Stimulated activated naive B cell treated with anti-CD40 and anti-IgM and Interleukin-4, amounts not matched to agents 10 μg/mL and 1 μg/mL and 100 μg/mL, for 72 hours (primary cell): Measurements from ENCODE around the gene SEMA4D.

Experiments
- ATAC-seq, 2 donors: fragments of 150-1000 bp; cut with Tn5 transposase; replicated peaks; 2 replicates each; pipeline ENCODE4 v1.10.0; 2021; ENCODE audit warnings: moderate library complexity in 1 of 2
- DNase-seq: peaks from one replicate; pipeline ENCODE4 v3.0.0; 2021
- H3K27ac Mint-ChIP-seq: one replicate; pipeline ENCODE4 v1.8.0; 2022; ENCODE audit warnings: mild to moderate bottlenecking, mixed read lengths
- H3K27me3 Mint-ChIP-seq, 2 donors: one replicate each; pipeline ENCODE4 v1.8.0; 2022; ENCODE audit warnings: mixed read lengths in 2 of 2
- H3K36me3 Mint-ChIP-seq, 2 donors: one replicate each; pipeline ENCODE4 v1.8.0; 2022; ENCODE audit warnings: mixed read lengths in 2 of 2, mild to moderate bottlenecking in 1 of 2
- H3K4me1 Mint-ChIP-seq, 2 donors: one replicate each; pipeline ENCODE4 v1.8.0; 2022; ENCODE audit warnings: mixed read lengths in 2 of 2, mild to moderate bottlenecking in 1 of 2
- H3K4me3 Mint-ChIP-seq, 2 donors: one replicate each; pipeline ENCODE4 v1.8.0; 2022; ENCODE audit warnings: mild to moderate bottlenecking in 2 of 2, mixed read lengths in 2 of 2, moderate library complexity in 1 of 2
- H3K9me3 Mint-ChIP-seq, 2 donors: one replicate each; pipeline ENCODE4 v1.8.0; 2022; ENCODE audit warnings: mixed read lengths in 2 of 2, mild to moderate bottlenecking in 1 of 2

SEMA4D gene

GRCh38 chr9:89534515-89535287, 36.8 kb upstream of the SEMA4D start:
- peak overlapping the region; percentile 21 for H3K27ac Mint-ChIP-seq
- no peaks in the 10 kb centered on the region for H3K36me3 Mint-ChIP-seq
- H3K4me1 Mint-ChIP-seq = peaks cover 23 to 25% of the 10 kb centered on the region in 2 donors
- DNase-seq (no peak), ATAC-seq (no peak)
- no peaks in the 10 kb centered on the region for H3K27me3 Mint-ChIP-seq
- no peak overlapping the region for H3K4me3 Mint-ChIP-seq
- H3K9me3 Mint-ChIP-seq = no peaks in the 10 kb centered on the region

- no peak for ATAC-seq
- Mint-ChIP-seq H3K9me3 (no peaks in the 10 kb centered on the region), H3K27ac (no peak overlapping the region), H3K4me3 (no peak overlapping the region), H3K4me1 (peaks cover 20 to 26% of the 10 kb centered on the region in 2 donors), H3K36me3 (no peaks in the 10 kb centered on the region), H3K27me3 (no peaks in the 10 kb centered on the region)
- DNase-seq = no peak
These were observed 35.6 kb upstream of the SEMA4D start for GRCh38 chr9:89533411-89534095.

- H3K27me3 Mint-ChIP-seq = no peaks in the 10 kb centered on the region
- H3K4me3 Mint-ChIP-seq = no peak overlapping the region
- H3K4me1 Mint-ChIP-seq = peaks cover 18 to 26% of the 10 kb centered on the region in 2 donors
- no peaks in the 10 kb centered on the region for H3K36me3 Mint-ChIP-seq
- no peak for ATAC-seq
- no peak overlapping the region for H3K27ac Mint-ChIP-seq
- DNase-seq = no peak
- peaks cover 0 to 5% of the 10 kb centered on the region in 2 donors for H3K9me3 Mint-ChIP-seq
These were observed 35.0 kb upstream of the SEMA4D start for GRCh38 chr9:89532944-89533343.

GRCh38 chr9:89532478-89532877, 34.6 kb upstream of the SEMA4D start:
- H3K9me3 Mint-ChIP-seq = peaks cover 0 to 8% of the 10 kb centered on the region in 2 donors
- H3K4me3 Mint-ChIP-seq = no peak overlapping the region
- no peak overlapping the region for H3K27ac Mint-ChIP-seq
- no peaks in the 10 kb centered on the region for H3K27me3 Mint-ChIP-seq
- H3K36me3 Mint-ChIP-seq = no peaks in the 10 kb centered on the region
- H3K4me1 Mint-ChIP-seq = peaks cover 18 to 26% of the 10 kb centered on the region in 2 donors
- DNase-seq (no peak), ATAC-seq (no peak)

- H3K36me3 Mint-ChIP-seq = no peaks in the 10 kb centered on the region
- no peaks in the 10 kb centered on the region for H3K27me3 Mint-ChIP-seq
- no peak for ATAC-seq
- peaks cover 0 to 8% of the 10 kb centered on the region in 2 donors for H3K9me3 Mint-ChIP-seq
- H3K4me1 Mint-ChIP-seq = peaks cover 17 to 22% of the 10 kb centered on the region in 2 donors
- H3K4me3 Mint-ChIP-seq = no peak overlapping the region
- H3K27ac Mint-ChIP-seq = no peak overlapping the region
- DNase-seq = no peak
These were observed 33.9 kb upstream of the SEMA4D start for GRCh38 chr9:89531766-89532165.

- no peaks in the 10 kb centered on the region for H3K36me3 Mint-ChIP-seq
- H3K9me3 Mint-ChIP-seq = peaks cover 0 to 11% of the 10 kb centered on the region in 2 donors
- H3K4me3 Mint-ChIP-seq = no peak overlapping the region
- no peak for ATAC-seq
- H3K27ac Mint-ChIP-seq = no peak overlapping the region
- DNase-seq = no peak
- H3K27me3 Mint-ChIP-seq = no peaks in the 10 kb centered on the region
- peaks cover 12 to 21% of the 10 kb centered on the region in 2 donors for H3K4me1 Mint-ChIP-seq
These were observed 32.8 kb upstream of the SEMA4D start for GRCh38 chr9:89530726-89531125.

- no peaks in the 10 kb centered on the region for H3K36me3 Mint-ChIP-seq
- no peak for DNase-seq
- H3K4me1 Mint-ChIP-seq = peaks cover 14 to 32% of the 10 kb centered on the region in 2 donors
- no peak overlapping the region for H3K27ac Mint-ChIP-seq
- ATAC-seq = no peak
- H3K27me3 Mint-ChIP-seq = no peaks in the 10 kb centered on the region
- peaks cover 0 to 11% of the 10 kb centered on the region in 2 donors for H3K9me3 Mint-ChIP-seq
- H3K4me3 Mint-ChIP-seq = no peak overlapping the region
These were observed 31.5 kb upstream of the SEMA4D start for GRCh38 chr9:89529243-89530035.

- DNase-seq (no peak), ATAC-seq (no peak)
- Mint-ChIP-seq H3K27ac (no peak overlapping the region), H3K4me3 (no peak overlapping the region), H3K4me1 (peaks cover 19 to 41% of the 10 kb centered on the region in 2 donors), H3K36me3 (no peaks in the 10 kb centered on the region), H3K9me3 (peaks cover 0 to 11% of the 10 kb centered on the region in 2 donors), H3K27me3 (no peaks in the 10 kb centered on the region)
These were observed 30.6 kb upstream of the SEMA4D start for GRCh38 chr9:89528540-89528939.

GRCh38 chr9:89528131-89528530, 30.2 kb upstream of the SEMA4D start:
- peaks cover 0 to 11% of the 10 kb centered on the region in 2 donors for H3K9me3 Mint-ChIP-seq
- H3K27me3 Mint-ChIP-seq = no peaks in the 10 kb centered on the region
- no peaks in the 10 kb centered on the region for H3K36me3 Mint-ChIP-seq
- peaks cover 22 to 46% of the 10 kb centered on the region in 2 donors for H3K4me1 Mint-ChIP-seq
- ATAC-seq (no peak), DNase-seq (no peak)
- no peak overlapping the region for H3K4me3 Mint-ChIP-seq
- no peak overlapping the region for H3K27ac Mint-ChIP-seq

GRCh38 chr9:89527084-89527483, 29.2 kb upstream of the SEMA4D start:
- ATAC-seq = no peak
- peaks cover 31 to 50% of the 10 kb centered on the region in 2 donors for H3K4me1 Mint-ChIP-seq
- DNase-seq = no peak
- no peak overlapping the region for H3K4me3 Mint-ChIP-seq
- no peak overlapping the region for H3K27ac Mint-ChIP-seq
- peaks cover 0 to 11% of the 10 kb centered on the region in 2 donors for H3K9me3 Mint-ChIP-seq
- no peaks in the 10 kb centered on the region for H3K36me3 Mint-ChIP-seq
- H3K27me3 Mint-ChIP-seq = no peaks in the 10 kb centered on the region

GRCh38 chr9:89526667-89527066, 28.8 kb upstream of the SEMA4D start:
- H3K27me3 Mint-ChIP-seq = no peaks in the 10 kb centered on the region
- H3K4me1 Mint-ChIP-seq = peaks cover 32 to 53% of the 10 kb centered on the region in 2 donors

GRCh38 chr9:89525446-89526374, 27.8 kb upstream of the SEMA4D start:
- H3K27me3 Mint-ChIP-seq = no peaks in the 10 kb centered on the region
- no peak for ATAC-seq

More at GRCh38 chr9:89526667-89527066, 28.8 kb upstream of the SEMA4D start:
- H3K9me3 Mint-ChIP-seq = peaks cover 0 to 11% of the 10 kb centered on the region in 2 donors
- no peak overlapping the region for H3K4me3 Mint-ChIP-seq
- no peaks in the 10 kb centered on the region for H3K36me3 Mint-ChIP-seq
- H3K27ac Mint-ChIP-seq = no peak overlapping the region
- ATAC-seq (no peak), DNase-seq (no peak)

GRCh38 chr9:89524963-89525362, 27.1 kb upstream of the SEMA4D start:
- H3K27ac Mint-ChIP-seq = peak overlapping the region; percentile 27
- peaks cover 39 to 65% of the 10 kb centered on the region in 2 donors for H3K4me1 Mint-ChIP-seq
- no peak for ATAC-seq
- peaks cover 0 to 11% of the 10 kb centered on the region in 2 donors for H3K9me3 Mint-ChIP-seq
- H3K27me3 Mint-ChIP-seq = no peaks in the 10 kb centered on the region
- H3K36me3 Mint-ChIP-seq = no peaks in the 10 kb centered on the region
- DNase-seq = no peak
- no peak overlapping the region for H3K4me3 Mint-ChIP-seq

More at GRCh38 chr9:89525446-89526374, 27.8 kb upstream of the SEMA4D start:
- peaks cover 36 to 60% of the 10 kb centered on the region in 2 donors for H3K4me1 Mint-ChIP-seq
- H3K4me3 Mint-ChIP-seq = no peak overlapping the region
- H3K9me3 Mint-ChIP-seq = peaks cover 0 to 11% of the 10 kb centered on the region in 2 donors
- H3K27ac Mint-ChIP-seq = peak overlapping the region; percentile 27
- no peak for DNase-seq
- H3K36me3 Mint-ChIP-seq = no peaks in the 10 kb centered on the region
